Astrocyte (in vitro differentiated cells and primary cell): Measurements from ENCODE around the gene HMGCS2.

Source experiments
- EZH2 ChIP-seq: IDR thresholded peaks from 2 replicates; pipeline ENCODE4 v1.6.1; 2012; ENCODE audit warnings: mild to moderate bottlenecking, low read length, inconsistent platforms; ENCODE audit not compliant: insufficient read depth
- TF ChIP-seq, protein P1 (sequence below): IDR thresholded peaks from 2 replicates; pipeline ENCODE4 v1.5.1; 2011; ENCODE audit warnings: low read depth, mild to moderate bottlenecking, inconsistent platforms, low read length, moderate library complexity; ENCODE audit not compliant: insufficient read depth

DNA sequence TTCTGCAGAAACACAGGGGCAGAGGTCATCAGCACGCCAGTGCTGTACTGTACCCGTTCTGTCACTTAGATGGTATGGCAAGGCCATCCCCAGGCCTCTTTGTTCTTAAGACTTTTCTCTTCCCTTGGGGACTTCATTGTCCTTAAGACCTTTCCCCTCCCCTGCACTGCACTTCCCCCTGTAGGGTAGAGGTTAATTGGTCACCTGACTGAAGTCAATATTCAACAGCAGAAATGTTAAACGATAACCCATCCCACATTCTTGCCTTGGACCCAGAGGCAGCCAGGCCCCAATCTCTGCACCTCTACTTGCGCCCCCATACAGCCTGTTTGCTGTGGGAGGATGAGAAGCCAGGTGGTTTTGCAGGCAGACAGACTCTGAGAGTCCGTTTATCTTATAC lies 46.8 kb downstream of the HMGCS2 start:
- TF ChIP-seq, protein P1, sequence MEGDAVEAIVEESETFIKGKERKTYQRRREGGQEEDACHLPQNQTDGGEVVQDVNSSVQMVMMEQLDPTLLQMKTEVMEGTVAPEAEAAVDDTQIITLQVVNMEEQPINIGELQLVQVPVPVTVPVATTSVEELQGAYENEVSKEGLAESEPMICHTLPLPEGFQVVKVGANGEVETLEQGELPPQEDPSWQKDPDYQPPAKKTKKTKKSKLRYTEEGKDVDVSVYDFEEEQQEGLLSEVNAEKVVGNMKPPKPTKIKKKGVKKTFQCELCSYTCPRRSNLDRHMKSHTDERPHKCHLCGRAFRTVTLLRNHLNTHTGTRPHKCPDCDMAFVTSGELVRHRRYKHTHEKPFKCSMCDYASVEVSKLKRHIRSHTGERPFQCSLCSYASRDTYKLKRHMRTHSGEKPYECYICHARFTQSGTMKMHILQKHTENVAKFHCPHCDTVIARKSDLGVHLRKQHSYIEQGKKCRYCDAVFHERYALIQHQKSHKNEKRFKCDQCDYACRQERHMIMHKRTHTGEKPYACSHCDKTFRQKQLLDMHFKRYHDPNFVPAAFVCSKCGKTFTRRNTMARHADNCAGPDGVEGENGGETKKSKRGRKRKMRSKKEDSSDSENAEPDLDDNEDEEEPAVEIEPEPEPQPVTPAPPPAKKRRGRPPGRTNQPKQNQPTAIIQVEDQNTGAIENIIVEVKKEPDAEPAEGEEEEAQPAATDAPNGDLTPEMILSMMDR: no peak
- TF ChIP-seq EZH2: no peak
